H1 (cell line): ENCODE data around the gene MRPL1. TPM values are rescaled to one million over a fixed set of nuclear protein-coding genes. Genes with fewer than 3 reads are reported as not detected.

ENCODE experiments used
- CTCF ChIA-PET: fragments of 300-600 bp; sonication (Branson Sonifier 250); formaldehyde crosslinking; loops from one replicate; lab custom pipeline; 2021; ENCODE audit not compliant: partially characterized antibody; lab: Charles Lee
- POLR2A ChIA-PET: fragments of 300-600 bp; sonication (Branson Sonifier 250); formaldehyde crosslinking; loops from one replicate; lab custom pipeline; 2021; ENCODE audit warnings: inconsistent platforms; ENCODE audit not compliant: partially characterized antibody; lab: Charles Lee
- DNase-seq, 2 experiments: peaks; one replicate each; pipeline versions ENCODE4 v3.0.0 to v3.0.0-alpha.2; 2010 to 2022; ENCODE audit warnings: low spot score in 2 of 2, low read depth in 1 of 2, mixed read lengths in 1 of 2
- FAIRE-seq: peaks from 2 replicates; lab custom pipeline; 2011; peaks lifted over from hg19 to GRCh38; lab: Jason Lieb, UNC
- H2AFZ ChIP-seq: 2 replicates; pipeline ENCODE4 v1.8.1; 2012; ENCODE audit warnings: low read length, inconsistent platforms
- H2AK5ac ChIP-seq: 2 replicates; pipeline ENCODE4 v1.6.1; 2013; ENCODE audit warnings: low read depth, low read length
- H2BK120ac ChIP-seq: replicated peaks from 2 replicates; pipeline ENCODE3; 2013; ENCODE audit warnings: low read depth, low read length, inconsistent platforms
- H2BK12ac ChIP-seq: 2 replicates; pipeline ENCODE4 v1.6.1; 2013; ENCODE audit warnings: low read depth, low read length
- H2BK15ac ChIP-seq: 2 replicates; pipeline ENCODE4 v1.6.1; 2013; ENCODE audit warnings: low read length
- H2BK20ac ChIP-seq: 2 replicates; pipeline ENCODE4 v1.6.1; 2013; ENCODE audit warnings: low read length
- H2BK5ac ChIP-seq: 2 replicates; pipeline ENCODE4 v1.6.1; 2013; ENCODE audit warnings: low read depth, low read length
- H3K14ac ChIP-seq: 2 replicates; pipeline ENCODE4 v1.6.1; 2013; ENCODE audit warnings: inconsistent platforms; ENCODE audit not compliant: insufficient read length
- H3K18ac ChIP-seq: 2 replicates; pipeline ENCODE4 v1.6.1; 2013; ENCODE audit warnings: low read length; ENCODE audit errors: extremely low read depth
- H3K23ac ChIP-seq: 2 replicates; pipeline ENCODE4 v1.6.1; 2013; ENCODE audit warnings: inconsistent platforms; ENCODE audit not compliant: insufficient read length
- H3K23me2 ChIP-seq: 2 replicates; pipeline ENCODE4 v1.6.1; 2013; ENCODE audit warnings: low read depth, low read length
- H3K27ac ChIP-seq: 2 replicates; pipeline ENCODE4 v1.6.1; 2011; ENCODE audit warnings: low read depth, low read length, inconsistent platforms
- H3K27me3 ChIP-seq, 4 experiments: replicated peaks in 1 of 4; 1 replicate in 1 of 4; 2 replicates in 3 of 4; pipeline versions ENCODE4 v1.6.1 to v1.8.1; 2011 to 2013; ENCODE audit warnings: low read length in 3 of 4, mild to moderate bottlenecking in 3 of 4, inconsistent platforms in 2 of 4, mixed read lengths in 2 of 4, moderate library complexity in 1 of 4; ENCODE audit not compliant: control insufficient read depth in 3 of 4, insufficient read depth in 3 of 4; ENCODE audit errors: extremely low read depth in 1 of 4
- H3K36me3 ChIP-seq, 4 experiments: 2 replicates each; pipeline versions ENCODE4 v1.6.1 to v1.8.1; 2011 to 2013; ENCODE audit warnings: mild to moderate bottlenecking in 4 of 4, low read length in 3 of 4, moderate library complexity in 2 of 4, control low read depth in 1 of 4, inconsistent platforms in 1 of 4; ENCODE audit not compliant: insufficient read depth in 4 of 4, control insufficient read depth in 2 of 4
- H3K4ac ChIP-seq: replicated peaks from 2 replicates; pipeline ENCODE3; 2013; ENCODE audit warnings: low read length, low read depth, mixed read lengths, inconsistent platforms; ENCODE audit not compliant: insufficient read length
- H3K4me1 ChIP-seq, 4 experiments: replicated peaks in 1 of 4; 1 replicate in 1 of 4; 2 replicates in 3 of 4; pipeline versions ENCODE4 v1.6.1 to v1.8.1; 2011 to 2013; ENCODE audit warnings: low read length in 3 of 4, inconsistent platforms in 2 of 4, mixed read lengths in 1 of 4; ENCODE audit not compliant: insufficient read depth in 4 of 4, control insufficient read depth in 3 of 4
- H3K4me2 ChIP-seq, 2 experiments: 2 replicates each; pipeline versions ENCODE4 v1.6.1 to v1.8.1; 2011 to 2013; ENCODE audit warnings: low read depth in 2 of 2, low read length in 2 of 2, control low read depth in 1 of 2, inconsistent platforms in 1 of 2, mild to moderate bottlenecking in 1 of 2; ENCODE audit not compliant: insufficient read depth in 1 of 2
- H3K4me3 ChIP-seq, 4 experiments: fragments of 200-600, 300-600 bp in 1 of 4; sonication (generic), shearing (Covaris generic), sonication (Bioruptor Twin) in 1 of 4; 2 replicates each; pipeline versions ENCODE4 v1.5.1 to v1.8.1; 2011 to 2016; ENCODE audit warnings: low read length in 4 of 4, low read depth in 3 of 4, control low read depth in 2 of 4, inconsistent platforms in 2 of 4, mild to moderate bottlenecking in 2 of 4, mixed read lengths in 1 of 4, moderate library complexity in 1 of 4; ENCODE audit not compliant: insufficient read depth in 2 of 4; ENCODE audit errors: extremely low read depth in 1 of 4
- H3K56ac ChIP-seq: replicated peaks from 2 replicates; pipeline ENCODE3; 2013; ENCODE audit warnings: low read depth, mild to moderate bottlenecking, mixed read lengths, low read length, inconsistent platforms; ENCODE audit not compliant: insufficient read length
- H3K79me1 ChIP-seq: 2 replicates; pipeline ENCODE4 v1.6.1; 2013; ENCODE audit warnings: low read depth, low read length, control low read depth
- H3K79me2 ChIP-seq, 2 experiments: 2 replicates each; pipeline versions ENCODE4 v1.6.1 to v1.8.1; 2012 to 2013; ENCODE audit warnings: low read length in 2 of 2, mild to moderate bottlenecking in 2 of 2, inconsistent platforms in 1 of 2; ENCODE audit not compliant: insufficient read depth in 2 of 2, control insufficient read depth in 1 of 2
- H3K9ac ChIP-seq, 4 experiments: replicated peaks in 1 of 4; 1 replicate in 1 of 4; 2 replicates in 3 of 4; pipeline versions ENCODE4 v1.6.1 to v1.8.1; 2011 to 2013; ENCODE audit warnings: low read depth in 3 of 4, low read length in 3 of 4, control low read depth in 2 of 4, mild to moderate bottlenecking in 2 of 4, moderate library complexity in 2 of 4, inconsistent platforms in 1 of 4; ENCODE audit errors: extremely low read depth in 1 of 4
- H3K9me3 ChIP-seq, 2 experiments: 2 replicates each; pipeline versions ENCODE4 v1.6.1 to v1.8.1; 2012 to 2013; ENCODE audit warnings: mild to moderate bottlenecking in 2 of 2, moderate library complexity in 2 of 2, control low read depth in 1 of 2, inconsistent platforms in 1 of 2, low read depth in 1 of 2, low read length in 1 of 2, mixed read lengths in 1 of 2; ENCODE audit not compliant: insufficient read depth in 2 of 2
- H4K20me1 ChIP-seq, 2 experiments: replicated peaks in 1 of 2; 2 replicates each; pipeline versions ENCODE3 to v1.8.1; 2011 to 2013; ENCODE audit warnings: inconsistent platforms in 2 of 2, low read length in 2 of 2, mild to moderate bottlenecking in 1 of 2; ENCODE audit not compliant: insufficient read depth in 2 of 2, control insufficient read depth in 1 of 2
- H4K5ac ChIP-seq: 2 replicates; pipeline ENCODE4 v1.6.1; 2013; ENCODE audit warnings: low read length, low read depth, mixed read lengths, inconsistent platforms; ENCODE audit not compliant: insufficient read length
- H4K8ac ChIP-seq: 2 replicates; pipeline ENCODE4 v1.8.0; 2013; ENCODE audit warnings: mild to moderate bottlenecking, moderate library complexity, low read length, inconsistent platforms; ENCODE audit not compliant: insufficient read depth; ENCODE audit errors: extremely low read depth
- H4K91ac ChIP-seq: replicated peaks from 2 replicates; pipeline ENCODE3; 2013; ENCODE audit warnings: low read length, mixed read lengths, inconsistent platforms; ENCODE audit not compliant: insufficient read length
- CHD1 ChIP-seq: IDR thresholded peaks from 2 replicates; pipeline ENCODE4 v1.6.1; 2012; ENCODE audit warnings: low read depth, low read length, improper control_type of control experiment
- MAFK ChIP-seq: IDR thresholded peaks from 2 replicates; pipeline ENCODE4 v1.6.1; 2012; ENCODE audit warnings: low read depth, mild to moderate bottlenecking, improper control_type of control experiment, low read length
- NRF1 ChIP-seq: IDR thresholded peaks from 2 replicates; pipeline ENCODE4 v1.6.1; 2011; ENCODE audit warnings: mild to moderate bottlenecking, low read depth, low read length, improper control_type of control experiment
- POLR2AphosphoS5 ChIP-seq: IDR thresholded peaks from 2 replicates; pipeline ENCODE4 v1.6.1; 2011; ENCODE audit warnings: low read depth, low read length
- SP4 ChIP-seq: IDR thresholded peaks from 2 replicates; pipeline ENCODE4 v1.6.1; 2012; ENCODE audit warnings: low read length, inconsistent platforms
- polyA plus RNA-seq, 7 experiments: library from polyadenylated mRNA; depleted of rRNA in 3 of 7; stranded (reverse) in 5 of 7; unstranded in 2 of 7; fragments of >200 nt in 5 of 7; fragments of 200-250 nt in 2 of 7; gene quantifications; 1 replicate in 5 of 7; 2 replicates in 1 of 7; 4 replicates in 1 of 7; pipeline versions ENCODE4 v1.2.1 to v1.2.3, GENCODE V29; 2011 to 2013; ENCODE audit warnings: missing spikeins in 2 of 7, mixed read lengths in 2 of 7
- total RNA-seq: library from RNA; stranded (reverse); fragmentation: NEBNext Ultra II Directional; extraction: Animal tissue kit (Norgen Biotek cat#: 25700); gene quantifications from 2 replicates; pipeline ENCODE4 v1.2.1, GENCODE V29; 2021

MRPL1 gene
- total and polyA plus RNA-seq, 2 of the 8 experiments (the other 6 are each of a cell fraction or from before 2014, with no cell fraction given) = 9.6 to 37.0 TPM

DNA sequence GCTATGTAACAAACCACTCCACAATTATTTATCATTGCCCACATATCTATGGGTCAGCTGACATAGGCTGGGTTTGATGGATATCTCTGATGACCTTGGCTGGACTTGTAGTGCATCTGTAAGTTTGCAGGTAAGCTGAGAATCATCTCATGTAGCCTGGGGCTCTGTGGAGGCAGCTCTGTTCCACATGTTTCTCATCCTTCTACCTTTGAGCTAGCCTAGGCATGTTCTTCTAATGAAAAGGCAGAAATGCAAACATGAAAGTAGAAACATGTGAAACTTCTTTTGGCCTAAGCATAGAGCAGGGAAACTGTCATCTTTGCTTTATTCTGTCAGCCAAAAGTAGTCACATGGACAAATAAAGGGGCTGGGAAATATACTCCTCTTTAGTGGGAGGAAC, 18.2 kb downstream of the MRPL1 start:
- Histone ChIP-seq H3K56ac (no peak overlapping the region), H4K20me1 (peaks cover 2% of the 10 kb centered on the region in 2 experiments), H2BK120ac (no peak overlapping the region), H3K23me2 (no peaks in the 10 kb centered on the region), H3K14ac (no peak overlapping the region), H4K91ac (no peak overlapping the region), H3K79me2 (peaks cover 0 to 22% of the 10 kb centered on the region in 2 experiments; a peak in 2 of 4 replicates), H3K4me2 (no peak overlapping the region), H4K8ac (no peak overlapping the region), H2AK5ac (no peak overlapping the region), H3K9me3 (no peaks in the 10 kb centered on the region), H3K9ac (no peak overlapping the region), H2BK5ac (no peak overlapping the region), H2BK12ac (no peak overlapping the region), H2BK20ac (no peak overlapping the region), H3K4ac (no peak overlapping the region), H3K36me3 (peaks cover 0 to 14% (median 4%) of the 10 kb centered on the region in 4 experiments; a peak in 3 of 8 replicates), H3K4me1 (peaks cover 0 to 5% (median 4%) of the 10 kb centered on the region in 4 experiments; a peak in 3 of 7 replicates), H2AFZ (no peak overlapping the region), H2BK15ac (no peak overlapping the region), H3K27ac (no peak overlapping the region), H4K5ac (no peak overlapping the region), H3K4me3 (no peak overlapping the region), H3K27me3 (no peaks in the 10 kb centered on the region), H3K23ac (peak overlapping the region; percentile 12), H3K18ac (no peak overlapping the region), H3K79me1 (no peaks in the 10 kb centered on the region)
- ChIA-PET POLR2A (interaction anchor here (0.8 to 0.9 kb wide), 2 partner anchors 9 to 19 kb away, joined by 3 read pairs; partner anchors contain the start of gene MRPL1), CTCF (interaction anchor here (1.6 kb wide), 1 partner anchor 153 kb away, joined by 3 read pairs; no protein-coding TSS in a partner anchor)
- no peak for DNase-seq
- FAIRE-seq = peak; percentile 7
- TF ChIP-seq CHD1 (no peak), POLR2AphosphoS5 (no peak), MAFK (no peak), SP4 (no peak), NRF1 (no peak)
